Liver (tissue), 3 donors: ENCODE data around the gene EXD3.

ENCODE experiments used
- RAD21 ChIP-seq, 2 donors: IDR thresholded peaks; 2 replicates each; pipeline ENCODE4 v1.6.1; 2016; ENCODE audit warnings: antibody characterized with exemption in 2 of 2, mild to moderate bottlenecking in 2 of 2
- SP1 ChIP-seq: IDR thresholded peaks from 2 replicates; pipeline ENCODE4 v1.6.1; 2018; ENCODE audit warnings: antibody characterized with exemption, mild to moderate bottlenecking
- TAF1 ChIP-seq: conservative IDR thresholded peaks from 2 replicates; pipeline ENCODE4 v1.6.1; 2016; ENCODE audit warnings: antibody characterized with exemption, mild to moderate bottlenecking
- TF ChIP-seq, protein P1 (sequence below): fragments of 150-350 bp; IDR thresholded peaks from 2 replicates; pipeline ENCODE4 v1.5.1; 2017; ENCODE audit warnings: improper control_type of control experiment, low read depth, low read length; ENCODE audit not compliant: missing input control
- TF ChIP-seq, protein P2 (sequence below): IDR thresholded peaks from 2 replicates; pipeline ENCODE4 v1.6.1; 2016; ENCODE audit warnings: antibody characterized with exemption, mild to moderate bottlenecking
- donor health status: healthy.
- donor health status: healthy.

DNA sequence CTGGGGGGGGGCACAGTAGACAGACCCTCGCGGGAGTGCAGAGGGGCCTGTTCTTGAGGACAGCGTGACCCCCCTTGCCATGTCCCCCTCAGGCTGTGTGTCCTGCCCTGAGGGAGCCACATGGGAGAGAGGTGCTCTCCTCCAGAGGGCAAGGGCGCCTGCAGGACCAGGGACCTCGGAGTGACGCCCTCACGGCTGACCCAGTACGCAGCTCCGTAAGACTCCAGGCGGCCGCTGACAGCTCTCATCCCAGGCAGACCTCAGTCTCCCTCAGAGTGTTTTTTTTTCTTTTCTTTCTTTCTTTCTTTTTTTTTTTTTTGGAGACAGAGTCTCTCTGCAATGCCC is 27.3 kb downstream of the EXD3 start:
- TF ChIP-seq TAF1 = no peak
- no peak for TF ChIP-seq SP1
- TF ChIP-seq, protein P1, sequence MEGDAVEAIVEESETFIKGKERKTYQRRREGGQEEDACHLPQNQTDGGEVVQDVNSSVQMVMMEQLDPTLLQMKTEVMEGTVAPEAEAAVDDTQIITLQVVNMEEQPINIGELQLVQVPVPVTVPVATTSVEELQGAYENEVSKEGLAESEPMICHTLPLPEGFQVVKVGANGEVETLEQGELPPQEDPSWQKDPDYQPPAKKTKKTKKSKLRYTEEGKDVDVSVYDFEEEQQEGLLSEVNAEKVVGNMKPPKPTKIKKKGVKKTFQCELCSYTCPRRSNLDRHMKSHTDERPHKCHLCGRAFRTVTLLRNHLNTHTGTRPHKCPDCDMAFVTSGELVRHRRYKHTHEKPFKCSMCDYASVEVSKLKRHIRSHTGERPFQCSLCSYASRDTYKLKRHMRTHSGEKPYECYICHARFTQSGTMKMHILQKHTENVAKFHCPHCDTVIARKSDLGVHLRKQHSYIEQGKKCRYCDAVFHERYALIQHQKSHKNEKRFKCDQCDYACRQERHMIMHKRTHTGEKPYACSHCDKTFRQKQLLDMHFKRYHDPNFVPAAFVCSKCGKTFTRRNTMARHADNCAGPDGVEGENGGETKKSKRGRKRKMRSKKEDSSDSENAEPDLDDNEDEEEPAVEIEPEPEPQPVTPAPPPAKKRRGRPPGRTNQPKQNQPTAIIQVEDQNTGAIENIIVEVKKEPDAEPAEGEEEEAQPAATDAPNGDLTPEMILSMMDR = no peak
- TF ChIP-seq, protein P2, sequence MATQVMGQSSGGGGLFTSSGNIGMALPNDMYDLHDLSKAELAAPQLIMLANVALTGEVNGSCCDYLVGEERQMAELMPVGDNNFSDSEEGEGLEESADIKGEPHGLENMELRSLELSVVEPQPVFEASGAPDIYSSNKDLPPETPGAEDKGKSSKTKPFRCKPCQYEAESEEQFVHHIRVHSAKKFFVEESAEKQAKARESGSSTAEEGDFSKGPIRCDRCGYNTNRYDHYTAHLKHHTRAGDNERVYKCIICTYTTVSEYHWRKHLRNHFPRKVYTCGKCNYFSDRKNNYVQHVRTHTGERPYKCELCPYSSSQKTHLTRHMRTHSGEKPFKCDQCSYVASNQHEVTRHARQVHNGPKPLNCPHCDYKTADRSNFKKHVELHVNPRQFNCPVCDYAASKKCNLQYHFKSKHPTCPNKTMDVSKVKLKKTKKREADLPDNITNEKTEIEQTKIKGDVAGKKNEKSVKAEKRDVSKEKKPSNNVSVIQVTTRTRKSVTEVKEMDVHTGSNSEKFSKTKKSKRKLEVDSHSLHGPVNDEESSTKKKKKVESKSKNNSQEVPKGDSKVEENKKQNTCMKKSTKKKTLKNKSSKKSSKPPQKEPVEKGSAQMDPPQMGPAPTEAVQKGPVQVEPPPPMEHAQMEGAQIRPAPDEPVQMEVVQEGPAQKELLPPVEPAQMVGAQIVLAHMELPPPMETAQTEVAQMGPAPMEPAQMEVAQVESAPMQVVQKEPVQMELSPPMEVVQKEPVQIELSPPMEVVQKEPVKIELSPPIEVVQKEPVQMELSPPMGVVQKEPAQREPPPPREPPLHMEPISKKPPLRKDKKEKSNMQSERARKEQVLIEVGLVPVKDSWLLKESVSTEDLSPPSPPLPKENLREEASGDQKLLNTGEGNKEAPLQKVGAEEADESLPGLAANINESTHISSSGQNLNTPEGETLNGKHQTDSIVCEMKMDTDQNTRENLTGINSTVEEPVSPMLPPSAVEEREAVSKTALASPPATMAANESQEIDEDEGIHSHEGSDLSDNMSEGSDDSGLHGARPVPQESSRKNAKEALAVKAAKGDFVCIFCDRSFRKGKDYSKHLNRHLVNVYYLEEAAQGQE = no peak
- TF ChIP-seq RAD21 (IDR thresholded peaks at IDR 0.05) = no peak
